ENCODE data around the gene RAB1B.

DNA sequence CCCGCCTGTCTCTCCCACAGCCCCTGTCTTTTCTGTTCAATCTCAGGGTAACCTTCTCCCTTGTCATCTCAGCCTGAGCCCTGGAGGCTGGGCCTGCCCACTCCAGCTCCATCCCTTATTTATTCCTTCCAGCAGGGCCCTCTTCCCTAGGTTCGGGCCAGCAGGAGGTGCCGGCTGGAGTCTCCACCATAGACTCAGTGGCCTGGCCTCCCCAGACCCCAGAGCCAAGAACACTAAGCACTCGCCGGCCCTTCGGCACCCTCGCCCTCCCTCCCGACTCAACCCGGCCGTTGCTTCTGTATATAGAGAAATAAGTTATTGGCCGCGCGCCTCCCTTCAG is 1.4 kb upstream of the RAB1B start:
- TF ChIP-seq, protein P1, sequence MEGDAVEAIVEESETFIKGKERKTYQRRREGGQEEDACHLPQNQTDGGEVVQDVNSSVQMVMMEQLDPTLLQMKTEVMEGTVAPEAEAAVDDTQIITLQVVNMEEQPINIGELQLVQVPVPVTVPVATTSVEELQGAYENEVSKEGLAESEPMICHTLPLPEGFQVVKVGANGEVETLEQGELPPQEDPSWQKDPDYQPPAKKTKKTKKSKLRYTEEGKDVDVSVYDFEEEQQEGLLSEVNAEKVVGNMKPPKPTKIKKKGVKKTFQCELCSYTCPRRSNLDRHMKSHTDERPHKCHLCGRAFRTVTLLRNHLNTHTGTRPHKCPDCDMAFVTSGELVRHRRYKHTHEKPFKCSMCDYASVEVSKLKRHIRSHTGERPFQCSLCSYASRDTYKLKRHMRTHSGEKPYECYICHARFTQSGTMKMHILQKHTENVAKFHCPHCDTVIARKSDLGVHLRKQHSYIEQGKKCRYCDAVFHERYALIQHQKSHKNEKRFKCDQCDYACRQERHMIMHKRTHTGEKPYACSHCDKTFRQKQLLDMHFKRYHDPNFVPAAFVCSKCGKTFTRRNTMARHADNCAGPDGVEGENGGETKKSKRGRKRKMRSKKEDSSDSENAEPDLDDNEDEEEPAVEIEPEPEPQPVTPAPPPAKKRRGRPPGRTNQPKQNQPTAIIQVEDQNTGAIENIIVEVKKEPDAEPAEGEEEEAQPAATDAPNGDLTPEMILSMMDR (conservative IDR thresholded peaks at IDR 0.05; ENCODE audit: low read length): no peak
- no peak for TF ChIP-seq EZH2phosphoT487 (IDR thresholded peaks at IDR 0.05; ENCODE audit: borderline replicate concordance)

All from Loucy (cell line).